H1 (cell line): ENCODE results near the gene PPIL3.

Source experiments
- ASH2L ChIP-seq: fragments of 200-600, 300-600 bp; sonication (generic); IDR thresholded peaks from one replicate; pipeline ENCODE4 v1.7.1; 2017; ENCODE audit warnings: low read length
- CBX8 ChIP-seq: fragments of 300-800, 300-1000 bp; sonication (generic); IDR thresholded peaks from 2 replicates; pipeline ENCODE4 v1.7.1; 2016; ENCODE audit warnings: low read depth, low read length, borderline replicate concordance
- CTCF ChIP-seq, 3 experiments: IDR thresholded peaks; 1 replicate in 2 of 3; 2 replicates in 1 of 3; pipeline versions ENCODE4 v1.5.1 to v1.6.1; 2011; ENCODE audit warnings: low read length in 3 of 3, mild to moderate bottlenecking in 3 of 3, inconsistent platforms in 2 of 3, low read depth in 1 of 3, moderate library complexity in 1 of 3; ENCODE audit not compliant: insufficient read depth in 1 of 3; ENCODE audit errors: control extremely low read depth in 1 of 3
- POLR2A ChIP-seq, 2 experiments: IDR thresholded peaks; 1 replicate in 1 of 2; 2 replicates in 1 of 2; pipeline ENCODE4 v1.6.1; 2011; ENCODE audit warnings: low read depth in 2 of 2, low read length in 2 of 2, mild to moderate bottlenecking in 2 of 2; ENCODE audit errors: control extremely low read depth in 1 of 2
- POLR2AphosphoS5 ChIP-seq: IDR thresholded peaks from 2 replicates; pipeline ENCODE4 v1.6.1; 2011; ENCODE audit warnings: low read depth, low read length
- SIN3A ChIP-seq, 2 experiments: IDR thresholded peaks in 1 of 2; conservative IDR thresholded peaks in 1 of 2; 2 replicates each; pipeline ENCODE4 v1.6.1; 2011 to 2012; ENCODE audit warnings: low read length in 2 of 2, improper control_type of control experiment in 1 of 2, low read depth in 1 of 2, mild to moderate bottlenecking in 1 of 2
- SRF ChIP-seq: IDR thresholded peaks from 2 replicates; pipeline ENCODE4 v1.6.1; 2011; ENCODE audit warnings: mild to moderate bottlenecking, low read depth, low read length, moderate library complexity
- TBP ChIP-seq: IDR thresholded peaks from 2 replicates; pipeline ENCODE4 v1.6.1; 2011; ENCODE audit warnings: low read depth, low read length, improper control_type of control experiment
- YY1 ChIP-seq: IDR thresholded peaks from 2 replicates; pipeline ENCODE4 v1.6.1; 2011; ENCODE audit warnings: low read depth, mild to moderate bottlenecking, low read length

- TF ChIP-seq SIN3A (conservative IDR thresholded peaks at IDR 0.05 in 1 of 2, IDR thresholded peaks at IDR 0.05 in 1 of 2; ENCODE audit: low read depth in 1 of 2, low read length in 2 of 2) (no peak), SRF (no peak), POLR2AphosphoS5 (no peak), CTCF (IDR thresholded peaks at IDR 0.05; ENCODE audit: control extremely low read depth in 1 of 3, insufficient read depth in 1 of 3, low read depth in 1 of 3, low read length in 3 of 3) (no peak), ASH2L (no peak), TBP (no peak), POLR2A (IDR thresholded peaks at IDR 0.05; ENCODE audit: control extremely low read depth in 1 of 2, low read depth in 2 of 2, low read length in 2 of 2) (no peak), YY1 (no peak), CBX8 (no peak)
Observed at GRCh38 chr2:200869014-200869413, 19.9 kb downstream of the PPIL3 start.
